ENCODE results near the gene PROCR.
"Not testable (repeated sequence)": the region's sequence is repeated elsewhere in the genome, so short reads cannot be mapped to it uniquely, and the experiment has no call there.

The PROCR gene

GRCh38 chr20:35180266-35180665, 8.4 kb downstream of the PROCR start:
- H3K4me3 ChIP-seq (ENCODE audit: low read length) = no peak overlapping the region
- no peak overlapping the region for H3K9ac ChIP-seq (ENCODE audit: low read length)
- no peaks in the 10 kb centered on the region for H3K9me3 ChIP-seq (replicated peaks; ENCODE audit: insufficient read depth, low read length)
- H3K27me3 ChIP-seq (replicated peaks; ENCODE audit: insufficient read depth, low read length) = no peaks in the 10 kb centered on the region
- TF ChIP-seq CTCF (IDR thresholded peaks at IDR 0.05; ENCODE audit: low read length) (no peak), EZH2 (optimal IDR thresholded peaks at IDR 0.05; ENCODE audit: low read depth, low read length) (no peak), EZH2phosphoT487 (IDR thresholded peaks at IDR 0.05; ENCODE audit: low read length) (no peak)
- no peak overlapping the region for H2AFZ ChIP-seq (ENCODE audit: low read length)
- H3K4me2 ChIP-seq (ENCODE audit: low read depth, low read length) = no peak overlapping the region
- H3K4me1 ChIP-seq (ENCODE audit: low read length) = no peaks in the 10 kb centered on the region
- H3K79me2 ChIP-seq (ENCODE audit: low read length) = no peaks in the 10 kb centered on the region
- H3K9me2 ChIP-seq (replicated peaks; ENCODE audit: insufficient read depth, low read length) = no peaks in the 10 kb centered on the region
- H3F3A ChIP-seq (ENCODE audit: insufficient read depth, low read length) = no peaks in the 10 kb centered on the region
- no peak overlapping the region for H3K27ac ChIP-seq (ENCODE audit: low read length)
- DNase-seq = no peak
- no peaks in the 10 kb centered on the region for H3K36me3 ChIP-seq (replicated peaks; ENCODE audit: insufficient read depth, low read length)
- H4K20me1 ChIP-seq (ENCODE audit: insufficient read depth, low read length) = no peaks in the 10 kb centered on the region

- Histone ChIP-seq H3K79me2 (ENCODE audit: low read length) (no peaks in the 10 kb centered on the region), H4K20me1 (ENCODE audit: insufficient read depth, low read length) (no peaks in the 10 kb centered on the region), H3K27me3 (replicated peaks; ENCODE audit: insufficient read depth, low read length) (no peaks in the 10 kb centered on the region), H3K27ac (ENCODE audit: low read length) (no peak overlapping the region), H2AFZ (ENCODE audit: low read length) (no peak overlapping the region), H3K9me2 (replicated peaks; ENCODE audit: insufficient read depth, low read length) (no peaks in the 10 kb centered on the region), H3K9ac (ENCODE audit: low read length) (no peak overlapping the region), H3K36me3 (replicated peaks; ENCODE audit: insufficient read depth, low read length) (no peaks in the 10 kb centered on the region), H3K4me3 (ENCODE audit: low read length) (no peak overlapping the region), H3K9me3 (replicated peaks; ENCODE audit: insufficient read depth, low read length) (no peaks in the 10 kb centered on the region), H3K4me2 (ENCODE audit: low read depth, low read length) (no peak overlapping the region), H3K4me1 (ENCODE audit: low read length) (no peaks in the 10 kb centered on the region), H3F3A (ENCODE audit: insufficient read depth, low read length) (no peaks in the 10 kb centered on the region)
- TF ChIP-seq CTCF (IDR thresholded peaks at IDR 0.05; ENCODE audit: low read length) = no peak
- no peak for TF ChIP-seq EZH2 (optimal IDR thresholded peaks at IDR 0.05; ENCODE audit: low read depth, low read length)
- TF ChIP-seq EZH2phosphoT487 (IDR thresholded peaks at IDR 0.05; ENCODE audit: low read length) = no peak
- DNase-seq = no peak
Observed at GRCh38 chr20:35181731-35182130, 9.9 kb downstream of the PROCR start.

- not testable (repeated sequence) for H3K27me3 ChIP-seq (replicated peaks; ENCODE audit: insufficient read depth, low read length); H3K4me2 ChIP-seq (ENCODE audit: low read depth, low read length); H3K9me2 ChIP-seq (replicated peaks; ENCODE audit: insufficient read depth, low read length); H3K9ac ChIP-seq (ENCODE audit: low read length); H3K9me3 ChIP-seq (replicated peaks; ENCODE audit: insufficient read depth, low read length); H3K4me3 ChIP-seq (ENCODE audit: low read length); H2AFZ ChIP-seq (ENCODE audit: low read length); H4K20me1 ChIP-seq (ENCODE audit: insufficient read depth, low read length); H3F3A ChIP-seq (ENCODE audit: insufficient read depth, low read length); H3K4me1 ChIP-seq (ENCODE audit: low read length); H3K36me3 ChIP-seq (replicated peaks; ENCODE audit: insufficient read depth, low read length); H3K79me2 ChIP-seq (ENCODE audit: low read length); DNase-seq; H3K27ac ChIP-seq (ENCODE audit: low read length)
Observed at GRCh38 chr20:35186691-35187289, 14.9 kb downstream of the PROCR start.

GRCh38 chr20:35187584-35188190, 15.8 kb downstream of the PROCR start:
- DNase-seq = no peak
- H3K4me3 ChIP-seq (ENCODE audit: low read length) = no peak overlapping the region
- no peaks in the 10 kb centered on the region for H3K36me3 ChIP-seq (replicated peaks; ENCODE audit: insufficient read depth, low read length)
- H3K9me2 ChIP-seq (replicated peaks; ENCODE audit: insufficient read depth, low read length) = no peaks in the 10 kb centered on the region
- no peak overlapping the region for H3K27ac ChIP-seq (ENCODE audit: low read length)
- H3K4me1 ChIP-seq (ENCODE audit: low read length) = no peaks in the 10 kb centered on the region
- H3K4me2 ChIP-seq (ENCODE audit: low read depth, low read length) = no peak overlapping the region
- TF ChIP-seq EZH2 (optimal IDR thresholded peaks at IDR 0.05; ENCODE audit: low read depth, low read length) = no peak
- TF ChIP-seq CTCF (IDR thresholded peaks at IDR 0.05; ENCODE audit: low read length) = no peak
- no peak for TF ChIP-seq EZH2phosphoT487 (IDR thresholded peaks at IDR 0.05; ENCODE audit: low read length)
- H3K27me3 ChIP-seq (replicated peaks; ENCODE audit: insufficient read depth, low read length) = no peaks in the 10 kb centered on the region
- no peaks in the 10 kb centered on the region for H3K9me3 ChIP-seq (replicated peaks; ENCODE audit: insufficient read depth, low read length)
- no peaks in the 10 kb centered on the region for H4K20me1 ChIP-seq (ENCODE audit: insufficient read depth, low read length)
- no peaks in the 10 kb centered on the region for H3K79me2 ChIP-seq (ENCODE audit: low read length)
- no peak overlapping the region for H2AFZ ChIP-seq (ENCODE audit: low read length)
- H3F3A ChIP-seq (ENCODE audit: insufficient read depth, low read length) = no peaks in the 10 kb centered on the region
- H3K9ac ChIP-seq (ENCODE audit: low read length) = no peak overlapping the region

- not testable (repeated sequence) for H3K9me3 ChIP-seq (replicated peaks; ENCODE audit: insufficient read depth, low read length); H3K27me3 ChIP-seq (replicated peaks; ENCODE audit: insufficient read depth, low read length)
Observed at GRCh38 chr20:35189223-35189622, 17.4 kb downstream of the PROCR start.

More at GRCh38 chr20:35189223-35189622, 17.4 kb downstream of the PROCR start:
- not testable (repeated sequence) for DNase-seq; H3F3A ChIP-seq (ENCODE audit: insufficient read depth, low read length); H3K36me3 ChIP-seq (replicated peaks; ENCODE audit: insufficient read depth, low read length); H4K20me1 ChIP-seq (ENCODE audit: insufficient read depth, low read length); H3K79me2 ChIP-seq (ENCODE audit: low read length); H3K9me2 ChIP-seq (replicated peaks; ENCODE audit: insufficient read depth, low read length); H3K27ac ChIP-seq (ENCODE audit: low read length); H3K9ac ChIP-seq (ENCODE audit: low read length); H3K4me2 ChIP-seq (ENCODE audit: low read depth, low read length); H3K4me3 ChIP-seq (ENCODE audit: low read length); H3K4me1 ChIP-seq (ENCODE audit: low read length); H2AFZ ChIP-seq (ENCODE audit: low read length)

Data from MM.1S (cell line).